Measurements from ENCODE around the gene C1RL. TPM values are rescaled to one million over a fixed set of nuclear protein-coding genes. Genes with fewer than 3 reads are reported as not detected.
"Not testable (repeated sequence)": the region's sequence is repeated elsewhere in the genome, so short reads cannot be mapped to it uniquely, and the experiment has no call there.

The C1RL gene
- total RNA-seq, 2 experiments from 2014 or later: 31.2 to 31.4 TPM

- CTCF ChIA-PET: no interaction called here
- DNase-seq: no peak
- Mint-ChIP-seq H3K27ac (no peak within 1 kb of the TSS), H3K4me1 (no peaks in the 10 kb centered on the region), H3K4me3 (no peak within 1 kb of the TSS), H3K27me3 (peaks cover 12% of the 10 kb centered on the region), H3K36me3 (ENCODE audit: low read depth) (no peaks in the 10 kb centered on the region), H3K9me3 (no peaks in the 10 kb centered on the region)
- POLR2A ChIA-PET: no interaction called here
These were observed 48.6 kb downstream of the C1RL start, which contains the start of gene C1S for GRCh38 chr12:7060353-7060954. TSS of gene C1S (plus strand) at chr12:7060718. CDS start at chr12:7061913, 1,195 bp downstream.

GRCh38 chr12:7059780-7060179, 49.2 kb downstream of the C1RL start:
- POLR2A ChIA-PET: no interaction called here
- no peak overlapping the region for H3K4me3 Mint-ChIP-seq
- DNase-seq: no peak
- H3K9me3 Mint-ChIP-seq: no peaks in the 10 kb centered on the region
- H3K4me1 Mint-ChIP-seq: no peaks in the 10 kb centered on the region
- no peaks in the 10 kb centered on the region for H3K36me3 Mint-ChIP-seq (ENCODE audit: low read depth)
- CTCF ChIA-PET: interaction anchor here (0.9 kb wide), 1 partner anchor 30 kb away, joined by 3 read pairs; no protein-coding TSS in a partner anchor
- no peak overlapping the region for H3K27ac Mint-ChIP-seq
- peaks cover 17% of the 10 kb centered on the region for H3K27me3 Mint-ChIP-seq

GRCh38 chr12:7058850-7059395, 50.1 kb downstream of the C1RL start:
- ChIA-PET CTCF (interaction anchor here (0.7 to 1.1 kb wide), 3 partner anchors 9 to 31 kb away, joined by 3 read pairs; no protein-coding TSS in a partner anchor), POLR2A (no interaction called here)
- H3K27me3 Mint-ChIP-seq: peaks cover 22% of the 10 kb centered on the region
- H3K36me3 Mint-ChIP-seq (ENCODE audit: low read depth): no peaks in the 10 kb centered on the region
- no peak overlapping the region for H3K27ac Mint-ChIP-seq
- DNase-seq: no peak
- no peaks in the 10 kb centered on the region for H3K4me1 Mint-ChIP-seq
- H3K9me3 Mint-ChIP-seq: no peaks in the 10 kb centered on the region
- H3K4me3 Mint-ChIP-seq: no peak overlapping the region

GRCh38 chr12:7058163-7058845, 50.7 kb downstream of the C1RL start:
- H3K27me3 Mint-ChIP-seq: peaks cover 24% of the 10 kb centered on the region
- DNase-seq: no peak
- H3K4me1 Mint-ChIP-seq: no peaks in the 10 kb centered on the region
- ChIA-PET CTCF (interaction anchor here (0.7 to 1.9 kb wide), 5 partner anchors 10 to 186 kb away, joined by 3 to 4 read pairs (median 3); partner anchors contain the start of gene SPSB2), POLR2A (no interaction called here)
- H3K4me3 Mint-ChIP-seq: no peak overlapping the region
- no peak overlapping the region for H3K27ac Mint-ChIP-seq
- no peaks in the 10 kb centered on the region for H3K9me3 Mint-ChIP-seq
- H3K36me3 Mint-ChIP-seq (ENCODE audit: low read depth): no peaks in the 10 kb centered on the region

GRCh38 chr12:7055736-7056135, 53.3 kb downstream of the C1RL start:
- DNase-seq; H3K27ac Mint-ChIP-seq; H3K4me3 Mint-ChIP-seq; H3K36me3 Mint-ChIP-seq (ENCODE audit: low read depth); H3K9me3 Mint-ChIP-seq; H3K4me1 Mint-ChIP-seq; POLR2A ChIA-PET: not testable (repeated sequence)
- CTCF ChIA-PET: interaction anchor here (0.8 to 1.1 kb wide), 2 partner anchors 34 to 132 kb away, joined by 3 read pairs; no protein-coding TSS in a partner anchor
- peaks cover 44% of the 10 kb centered on the region for H3K27me3 Mint-ChIP-seq

- ChIA-PET POLR2A (no interaction called here), CTCF (interaction anchor here (1.1 kb wide), 1 partner anchor 34 kb away, joined by 3 read pairs; no protein-coding TSS in a partner anchor)
- peaks cover 43% of the 10 kb centered on the region for H3K27me3 Mint-ChIP-seq
- no peaks in the 10 kb centered on the region for H3K9me3 Mint-ChIP-seq
- H3K27ac Mint-ChIP-seq: no peak overlapping the region
- H3K36me3 Mint-ChIP-seq (ENCODE audit: low read depth): no peaks in the 10 kb centered on the region
- H3K4me3 Mint-ChIP-seq: no peak overlapping the region
- no peak for DNase-seq
- H3K4me1 Mint-ChIP-seq: no peaks in the 10 kb centered on the region
These were observed 54.1 kb downstream of the C1RL start for GRCh38 chr12:7054925-7055324.

- H3K4me3 Mint-ChIP-seq; DNase-seq; H3K27ac Mint-ChIP-seq; H3K36me3 Mint-ChIP-seq (ENCODE audit: low read depth); H3K9me3 Mint-ChIP-seq; POLR2A ChIA-PET: not testable (repeated sequence)
- Mint-ChIP-seq H3K4me1 (peaks cover 21% of the 10 kb centered on the region), H3K27me3 (peaks cover 30% of the 10 kb centered on the region)
- CTCF ChIA-PET: interaction anchor here (1.4 kb wide), 1 partner anchor 58 kb away, joined by 3 read pairs; no protein-coding TSS in a partner anchor
These were observed 59.0 kb downstream of the C1RL start for GRCh38 chr12:7049973-7050372.

GRCh38 chr12:7049445-7049951, 59.5 kb downstream of the C1RL start:
- DNase-seq; H3K9me3 Mint-ChIP-seq; H3K4me3 Mint-ChIP-seq; H3K36me3 Mint-ChIP-seq (ENCODE audit: low read depth); H3K27ac Mint-ChIP-seq; POLR2A ChIA-PET: not testable (repeated sequence)
- H3K4me1 Mint-ChIP-seq: peaks cover 21% of the 10 kb centered on the region
- CTCF ChIA-PET: interaction anchor here (1.4 kb wide), 1 partner anchor 59 kb away, joined by 3 read pairs; no protein-coding TSS in a partner anchor
- peaks cover 27% of the 10 kb centered on the region for H3K27me3 Mint-ChIP-seq

- Mint-ChIP-seq H3K9me3 (no peaks in the 10 kb centered on the region), H3K27me3 (peaks cover 13% of the 10 kb centered on the region), H3K36me3 (ENCODE audit: low read depth) (no peaks in the 10 kb centered on the region), H3K27ac (peak overlapping the region; percentile 44), H3K4me3 (peak overlapping the region; percentile 22), H3K4me1 (peaks cover 21% of the 10 kb centered on the region)
- DNase-seq: no peak
- POLR2A ChIA-PET: no interaction called here
- CTCF ChIA-PET: interaction anchor here (1.3 kb wide), 1 partner anchor 18 kb away, joined by 3 read pairs; no protein-coding TSS in a partner anchor
These were observed 61.7 kb downstream of the C1RL start for GRCh38 chr12:7047306-7047705.

- peak overlapping the region; percentile 22 for H3K27ac Mint-ChIP-seq
- POLR2A ChIA-PET: no interaction called here
- H3K27me3 Mint-ChIP-seq: peaks cover 8% of the 10 kb centered on the region
- peaks cover 21% of the 10 kb centered on the region for H3K4me1 Mint-ChIP-seq
- no peak for DNase-seq
- H3K4me3 Mint-ChIP-seq: no peak overlapping the region
- no peaks in the 10 kb centered on the region for H3K9me3 Mint-ChIP-seq
- H3K36me3 Mint-ChIP-seq (ENCODE audit: low read depth): no peaks in the 10 kb centered on the region
- CTCF ChIA-PET: no interaction called here
These were observed 62.5 kb downstream of the C1RL start for GRCh38 chr12:7046383-7047105.

- no peak overlapping the region for H3K4me3 Mint-ChIP-seq
- ChIA-PET CTCF (no interaction called here), POLR2A (no interaction called here)
- no peaks in the 10 kb centered on the region for H3K36me3 Mint-ChIP-seq (ENCODE audit: low read depth)
- no peak overlapping the region for H3K27ac Mint-ChIP-seq
- H3K4me1 Mint-ChIP-seq: peaks cover 21% of the 10 kb centered on the region
- no peak for DNase-seq
- peaks cover 3% of the 10 kb centered on the region for H3K27me3 Mint-ChIP-seq
- no peaks in the 10 kb centered on the region for H3K9me3 Mint-ChIP-seq
These were observed 63.1 kb downstream of the C1RL start for GRCh38 chr12:7045913-7046312.
